ENCODE data around the gene GRK4. TPM values are rescaled to one million over a fixed set of nuclear protein-coding genes. Genes with fewer than 3 reads are reported as not detected.
"Not testable (repeated sequence)": the region's sequence is repeated elsewhere in the genome, so short reads cannot be mapped to it uniquely, and the experiment has no call there.

Gene GRK4
- total RNA-seq, 1 donor from 2014 or later: 14.9 TPM

DNA sequence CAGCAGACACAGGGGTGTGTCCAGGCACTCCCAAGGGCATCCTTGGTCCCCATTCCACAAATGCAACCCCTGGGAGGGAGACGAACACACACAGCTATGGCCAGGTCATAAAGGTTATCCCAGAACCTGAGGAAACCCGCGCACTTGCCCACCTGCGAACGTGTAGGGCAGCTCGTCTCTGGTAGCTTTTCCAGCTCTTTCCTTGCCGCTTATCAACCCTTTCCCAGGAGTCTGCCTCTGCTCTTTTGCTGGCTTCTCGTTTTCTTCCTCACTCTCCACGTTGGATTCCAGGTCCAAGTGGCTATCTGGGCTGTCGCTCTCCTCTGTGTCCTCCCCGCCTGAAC lies 13.6 kb upstream of the GRK4 start:
- Mint-ChIP-seq H3K4me1 (ENCODE audit: low read depth) (no peaks in the 10 kb centered on the region), H3K27ac (no peak overlapping the region), H3K36me3 (ENCODE audit: insufficient read depth) (peaks cover 44% of the 10 kb centered on the region), H3K9me3 (ENCODE audit: low read depth) (no peaks in the 10 kb centered on the region), H3K27me3 (no peaks in the 10 kb centered on the region), H3K4me3 (ENCODE audit: low read depth) (no peak overlapping the region)
- TF ChIP-seq CTCF (IDR thresholded peaks at IDR 0.05; ENCODE audit: unreplicated experiment): no peak
- DNase-seq (ENCODE audit: low spot score, unreplicated experiment): no peak

DNA sequence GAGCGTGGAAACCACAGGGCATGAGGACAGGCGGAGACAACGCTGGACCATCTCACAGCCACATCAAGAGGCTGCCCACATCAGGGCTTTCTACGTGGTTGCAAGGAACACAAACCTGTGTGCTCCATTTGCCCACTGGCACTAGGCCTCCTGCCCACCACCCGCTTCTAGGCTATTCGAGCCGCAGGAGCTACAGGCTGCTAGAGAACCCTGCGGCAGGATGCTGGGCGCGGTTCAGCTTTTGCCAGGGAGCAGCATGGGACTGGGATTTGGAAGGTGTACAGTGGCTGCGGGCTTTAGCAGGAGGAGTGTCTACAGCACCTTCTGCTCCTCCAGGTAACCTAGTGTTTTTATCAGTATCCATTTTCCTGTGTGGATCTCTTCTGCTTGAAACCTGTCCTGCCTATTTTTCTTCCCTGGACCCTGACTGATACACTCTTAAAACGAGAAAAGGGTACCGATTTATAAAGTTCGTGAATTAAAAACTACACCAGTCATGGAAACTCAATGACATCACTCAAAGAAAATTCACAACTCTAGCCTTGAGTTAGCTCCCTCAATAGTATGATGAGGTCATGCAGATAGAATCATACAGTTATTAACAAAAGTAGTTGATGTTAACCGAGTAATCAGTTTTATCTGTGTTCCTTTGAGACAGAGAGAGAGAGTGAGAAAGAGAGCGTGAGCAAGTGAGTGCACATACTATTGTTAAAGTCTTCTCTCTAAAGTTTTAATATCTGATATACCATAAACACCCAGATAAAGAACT lies 13.0 kb upstream of the GRK4 start:
- peaks cover 41% of the 10 kb centered on the region for H3K36me3 Mint-ChIP-seq (ENCODE audit: insufficient read depth)
- DNase-seq (ENCODE audit: low spot score, unreplicated experiment): no peak
- no peak for TF ChIP-seq CTCF (IDR thresholded peaks at IDR 0.05; ENCODE audit: unreplicated experiment)
- H3K4me3 Mint-ChIP-seq (ENCODE audit: low read depth): no peak overlapping the region
- no peaks in the 10 kb centered on the region for H3K4me1 Mint-ChIP-seq (ENCODE audit: low read depth)
- H3K27ac Mint-ChIP-seq: no peak overlapping the region
- H3K9me3 Mint-ChIP-seq (ENCODE audit: low read depth): no peaks in the 10 kb centered on the region
- no peaks in the 10 kb centered on the region for H3K27me3 Mint-ChIP-seq

DNA sequence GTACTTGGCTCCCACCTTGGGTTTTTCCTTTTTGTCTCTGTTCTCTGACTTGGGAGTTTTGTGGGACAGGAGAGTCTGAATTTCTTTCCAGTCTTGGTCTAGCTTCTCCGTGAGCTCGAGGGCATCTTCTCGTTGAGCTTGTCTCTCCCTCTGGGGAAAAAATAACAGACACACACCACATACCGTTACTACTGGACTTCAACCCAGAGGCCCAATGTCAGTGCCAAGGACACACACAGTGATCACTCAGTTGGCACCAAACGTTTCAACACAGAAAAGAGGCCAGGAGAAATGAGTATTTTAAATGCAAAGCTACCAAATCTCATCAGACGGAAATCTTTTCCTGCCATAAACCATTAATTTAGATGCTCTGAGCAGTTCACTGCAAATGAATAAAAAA lies 9.9 kb upstream of the GRK4 start:
- no peak for TF ChIP-seq CTCF (IDR thresholded peaks at IDR 0.05; ENCODE audit: unreplicated experiment)
- H3K4me3 Mint-ChIP-seq (ENCODE audit: low read depth): no peak overlapping the region
- H3K27ac Mint-ChIP-seq: no peak overlapping the region
- H3K36me3 Mint-ChIP-seq (ENCODE audit: insufficient read depth): peaks cover 42% of the 10 kb centered on the region
- H3K27me3 Mint-ChIP-seq: no peaks in the 10 kb centered on the region
- no peak for DNase-seq (ENCODE audit: low spot score, unreplicated experiment)
- H3K9me3 Mint-ChIP-seq (ENCODE audit: low read depth): no peaks in the 10 kb centered on the region
- H3K4me1 Mint-ChIP-seq (ENCODE audit: low read depth): peaks cover 4% of the 10 kb centered on the region

DNA sequence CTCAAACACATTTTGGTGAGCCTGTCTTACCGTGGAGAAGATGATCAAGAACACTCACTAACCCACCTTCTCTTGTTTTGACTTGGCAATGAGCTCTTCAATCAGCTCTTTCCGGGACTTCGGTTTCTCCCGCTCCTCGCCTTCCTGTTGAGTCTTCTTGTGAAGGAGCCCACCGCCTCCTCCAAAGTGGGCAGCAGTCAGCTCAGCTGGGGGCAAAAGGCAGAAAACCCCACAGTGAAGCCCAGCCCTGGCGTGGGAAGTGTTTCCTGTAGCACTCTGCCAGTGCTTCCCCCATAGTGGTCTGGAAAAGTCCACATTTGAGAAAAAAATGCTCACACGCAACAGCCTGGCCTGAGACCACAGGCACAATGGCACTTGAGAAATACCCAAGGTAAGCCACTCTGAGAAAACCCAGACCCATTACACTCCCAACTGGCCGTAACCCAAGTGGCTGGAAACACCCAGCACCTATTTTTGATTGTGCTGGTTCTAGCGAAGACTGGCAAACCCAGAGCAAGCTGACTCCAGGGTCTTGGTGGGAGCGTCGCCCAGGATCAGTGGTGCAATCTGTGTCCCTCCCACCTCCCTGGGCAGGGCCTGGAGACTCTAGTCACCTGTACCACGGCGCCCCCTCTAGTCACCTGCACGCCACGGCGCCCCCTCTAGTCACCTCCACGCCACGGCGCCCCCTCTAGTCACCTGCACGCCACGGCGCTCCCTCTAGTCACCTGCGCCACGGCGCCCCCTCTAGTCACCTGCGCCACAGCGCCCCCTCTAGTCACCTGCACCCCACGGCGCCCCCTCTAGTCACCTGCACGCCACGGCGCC lies 8.8 kb upstream of the GRK4 start:
- no peak for DNase-seq (ENCODE audit: low spot score, unreplicated experiment)
- peaks cover 41% of the 10 kb centered on the region for H3K36me3 Mint-ChIP-seq (ENCODE audit: insufficient read depth)
- peaks cover 11% of the 10 kb centered on the region for H3K4me1 Mint-ChIP-seq (ENCODE audit: low read depth)
- no peaks in the 10 kb centered on the region for H3K9me3 Mint-ChIP-seq (ENCODE audit: low read depth)
- TF ChIP-seq CTCF (IDR thresholded peaks at IDR 0.05; ENCODE audit: unreplicated experiment): peak; percentile 44
- no peak overlapping the region for H3K4me3 Mint-ChIP-seq (ENCODE audit: low read depth)
- no peaks in the 10 kb centered on the region for H3K27me3 Mint-ChIP-seq
- peak overlapping the region; percentile 85 for H3K27ac Mint-ChIP-seq

DNA sequence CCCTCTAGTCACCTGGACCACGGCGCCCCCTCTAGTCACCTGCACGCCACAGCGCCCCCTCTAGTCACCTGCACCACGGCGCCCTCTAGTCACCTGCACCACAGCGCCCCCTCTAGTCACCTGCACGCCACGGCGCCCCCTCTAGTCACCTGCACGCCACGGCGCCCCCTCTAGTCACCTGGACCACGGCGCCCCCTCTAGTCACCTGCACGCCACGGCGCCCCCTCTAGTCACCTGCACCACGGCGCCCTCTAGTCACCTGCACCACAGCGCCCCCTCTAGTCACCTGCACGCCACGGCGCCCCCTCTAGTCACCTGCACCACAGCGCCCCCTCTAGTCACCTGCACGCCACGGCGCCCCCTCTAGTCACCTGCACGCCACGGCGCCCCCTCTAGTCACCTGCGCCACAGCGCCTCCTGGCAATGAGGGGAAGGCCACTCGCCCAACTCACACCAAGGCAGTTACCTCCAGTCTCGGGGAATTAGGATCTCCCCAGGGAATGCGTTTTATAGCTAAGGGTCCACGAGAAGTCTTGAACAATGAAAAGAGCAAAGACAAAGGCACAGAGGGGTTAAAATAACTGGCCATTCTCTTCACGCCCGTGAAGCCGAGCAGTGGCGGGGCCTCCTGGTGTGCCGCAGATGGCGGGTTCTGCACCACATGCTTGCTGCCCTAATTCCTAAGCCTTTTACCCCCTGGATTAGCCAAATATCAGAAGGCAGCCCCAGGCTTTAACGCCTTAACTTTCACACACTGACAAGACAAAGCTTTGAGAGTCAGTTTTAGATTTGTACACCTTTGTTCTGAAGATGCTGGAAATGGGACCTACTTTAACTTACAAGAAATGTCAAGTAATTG lies 8.0 kb upstream of the GRK4 start:
- H3K27ac Mint-ChIP-seq; DNase-seq (ENCODE audit: low spot score, unreplicated experiment); H3K4me3 Mint-ChIP-seq (ENCODE audit: low read depth); H3K9me3 Mint-ChIP-seq (ENCODE audit: low read depth); H3K27me3 Mint-ChIP-seq: not testable (repeated sequence)
- H3K36me3 Mint-ChIP-seq (ENCODE audit: insufficient read depth): peaks cover 38% of the 10 kb centered on the region
- peaks cover 14% of the 10 kb centered on the region for H3K4me1 Mint-ChIP-seq (ENCODE audit: low read depth)

All from progenitor cell of endocrine pancreas (in vitro differentiated cells).